ENCODE results near the gene SLC66A3.
A peak's percentile ranks its signal among the peaks of the same experiment; 100 is the strongest.

The SLC66A3 gene

DNA sequence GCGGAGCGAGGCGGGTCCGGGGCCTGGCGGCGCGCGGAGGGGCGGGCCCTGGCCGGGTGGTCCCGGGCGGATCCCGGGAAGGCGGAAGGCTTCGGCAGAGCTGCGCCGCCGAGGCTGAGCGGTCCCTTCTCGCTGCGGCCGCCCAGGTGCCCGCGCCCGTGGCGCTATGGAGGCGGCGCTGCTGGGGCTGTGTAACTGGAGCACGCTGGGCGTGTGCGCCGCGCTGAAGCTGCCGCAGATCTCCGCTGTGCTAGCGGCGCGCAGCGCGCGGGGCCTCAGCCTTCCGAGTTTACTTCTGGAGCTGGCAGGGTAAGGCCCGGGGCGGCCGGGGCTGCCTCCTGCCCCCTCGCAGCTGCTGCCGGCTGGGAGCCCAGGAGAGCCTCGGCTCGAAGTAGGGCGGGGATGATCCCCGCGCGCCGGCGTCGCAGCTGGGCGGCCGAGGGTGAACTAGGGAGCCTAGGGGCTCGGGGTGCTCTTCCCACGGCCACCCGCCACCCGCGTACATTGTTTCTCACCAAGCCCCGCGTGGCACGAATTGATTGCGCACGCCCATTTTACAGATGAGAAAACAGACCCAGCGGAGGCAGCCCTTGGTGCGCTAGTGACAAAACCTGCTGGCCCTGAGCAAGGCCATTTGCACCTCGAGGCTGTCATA, at the start of gene SLC66A3:
SLC66A3 (plus strand) TSS at position 87 of the 655 bp plus-strand sequence; CDS start at position 167, 80 bp downstream.
- Histone ChIP-seq H3K27me3 (ENCODE audit: low read length) (no peaks in the 10 kb centered on the region), H3K9me3 (ENCODE audit: insufficient read depth, low read length) (no peaks in the 10 kb centered on the region), H3K79me2 (ENCODE audit: insufficient read depth, low read length) (no peaks in the 10 kb centered on the region), H2AFZ (ENCODE audit: low read depth, low read length, severe bottlenecking) (peak within 1 kb of the TSS; percentile 95), H3K9ac (ENCODE audit: low read length) (peak within 1 kb of the TSS; percentile 71), H4K20me1 (ENCODE audit: low read depth, low read length) (no peaks in the 10 kb centered on the region), H3K4me2 (ENCODE audit: low read depth, low read length, poor library complexity, severe bottlenecking) (peak within 1 kb of the TSS; percentile 90), H3K4me3 (ENCODE audit: insufficient read depth, low read length, poor library complexity, severe bottlenecking) (peak within 1 kb of the TSS; percentile 65), H3K9me2 (replicated peaks; ENCODE audit: insufficient read depth, low read length) (no peaks in the 10 kb centered on the region), H3K27ac (ENCODE audit: low read depth, low read length) (0 out of 2 replicates have a peak within 1 kb of the TSS, but pooled peaks have one; percentile 24), H3F3A (ENCODE audit: insufficient read depth) (no peaks in the 10 kb centered on the region), H3K36me3 (ENCODE audit: low read length) (no peaks in the 10 kb centered on the region)
- TF ChIP-seq EZH2phosphoT487 (conservative IDR thresholded peaks at IDR 0.05; ENCODE audit: low read length): no peak
- TF ChIP-seq, protein P1, sequence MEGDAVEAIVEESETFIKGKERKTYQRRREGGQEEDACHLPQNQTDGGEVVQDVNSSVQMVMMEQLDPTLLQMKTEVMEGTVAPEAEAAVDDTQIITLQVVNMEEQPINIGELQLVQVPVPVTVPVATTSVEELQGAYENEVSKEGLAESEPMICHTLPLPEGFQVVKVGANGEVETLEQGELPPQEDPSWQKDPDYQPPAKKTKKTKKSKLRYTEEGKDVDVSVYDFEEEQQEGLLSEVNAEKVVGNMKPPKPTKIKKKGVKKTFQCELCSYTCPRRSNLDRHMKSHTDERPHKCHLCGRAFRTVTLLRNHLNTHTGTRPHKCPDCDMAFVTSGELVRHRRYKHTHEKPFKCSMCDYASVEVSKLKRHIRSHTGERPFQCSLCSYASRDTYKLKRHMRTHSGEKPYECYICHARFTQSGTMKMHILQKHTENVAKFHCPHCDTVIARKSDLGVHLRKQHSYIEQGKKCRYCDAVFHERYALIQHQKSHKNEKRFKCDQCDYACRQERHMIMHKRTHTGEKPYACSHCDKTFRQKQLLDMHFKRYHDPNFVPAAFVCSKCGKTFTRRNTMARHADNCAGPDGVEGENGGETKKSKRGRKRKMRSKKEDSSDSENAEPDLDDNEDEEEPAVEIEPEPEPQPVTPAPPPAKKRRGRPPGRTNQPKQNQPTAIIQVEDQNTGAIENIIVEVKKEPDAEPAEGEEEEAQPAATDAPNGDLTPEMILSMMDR (IDR thresholded peaks at IDR 0.05; ENCODE audit: insufficient read depth, low read length, poor library complexity, severe bottlenecking): no peak

DNA sequence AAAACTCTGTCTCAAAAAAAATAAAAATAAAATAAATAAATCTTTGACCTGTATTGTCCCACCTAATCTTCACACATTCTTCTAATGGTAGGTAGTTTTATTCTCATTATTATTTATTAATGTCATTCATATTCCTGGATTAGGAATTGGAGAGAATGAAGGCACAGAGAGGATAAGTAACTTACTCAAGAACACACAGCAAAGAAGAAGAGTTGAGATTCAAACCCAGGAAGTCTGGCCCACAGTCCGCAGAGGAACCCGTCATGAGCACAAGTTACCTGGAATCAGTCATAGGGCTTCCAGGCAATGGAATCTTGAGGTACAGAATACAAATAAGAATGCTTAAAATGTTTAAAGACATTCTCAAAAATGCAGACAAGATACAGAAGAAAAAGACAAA, 46.3 kb upstream of the SLC66A3 start:
- Histone ChIP-seq H3K4me3 (ENCODE audit: insufficient read depth, low read length, poor library complexity, severe bottlenecking) (no peak overlapping the region), H3K4me2 (ENCODE audit: low read depth, low read length, poor library complexity, severe bottlenecking) (no peak overlapping the region), H3K79me2 (ENCODE audit: insufficient read depth, low read length) (no peaks in the 10 kb centered on the region), H4K20me1 (ENCODE audit: low read depth, low read length) (no peaks in the 10 kb centered on the region), H3K27me3 (ENCODE audit: low read length) (no peaks in the 10 kb centered on the region), H3F3A (ENCODE audit: insufficient read depth) (no peaks in the 10 kb centered on the region), H3K27ac (ENCODE audit: low read depth, low read length) (no peak overlapping the region), H3K9me2 (replicated peaks; ENCODE audit: insufficient read depth, low read length) (no peaks in the 10 kb centered on the region), H3K36me3 (ENCODE audit: low read length) (no peaks in the 10 kb centered on the region), H3K9me3 (ENCODE audit: insufficient read depth, low read length) (no peaks in the 10 kb centered on the region), H3K9ac (ENCODE audit: low read length) (no peak overlapping the region), H2AFZ (ENCODE audit: low read depth, low read length, severe bottlenecking) (no peak overlapping the region)
- TF ChIP-seq EZH2phosphoT487 (conservative IDR thresholded peaks at IDR 0.05; ENCODE audit: low read length): no peak
- TF ChIP-seq, protein P1 (IDR thresholded peaks at IDR 0.05; ENCODE audit: insufficient read depth, low read length, poor library complexity, severe bottlenecking): no peak

DNA sequence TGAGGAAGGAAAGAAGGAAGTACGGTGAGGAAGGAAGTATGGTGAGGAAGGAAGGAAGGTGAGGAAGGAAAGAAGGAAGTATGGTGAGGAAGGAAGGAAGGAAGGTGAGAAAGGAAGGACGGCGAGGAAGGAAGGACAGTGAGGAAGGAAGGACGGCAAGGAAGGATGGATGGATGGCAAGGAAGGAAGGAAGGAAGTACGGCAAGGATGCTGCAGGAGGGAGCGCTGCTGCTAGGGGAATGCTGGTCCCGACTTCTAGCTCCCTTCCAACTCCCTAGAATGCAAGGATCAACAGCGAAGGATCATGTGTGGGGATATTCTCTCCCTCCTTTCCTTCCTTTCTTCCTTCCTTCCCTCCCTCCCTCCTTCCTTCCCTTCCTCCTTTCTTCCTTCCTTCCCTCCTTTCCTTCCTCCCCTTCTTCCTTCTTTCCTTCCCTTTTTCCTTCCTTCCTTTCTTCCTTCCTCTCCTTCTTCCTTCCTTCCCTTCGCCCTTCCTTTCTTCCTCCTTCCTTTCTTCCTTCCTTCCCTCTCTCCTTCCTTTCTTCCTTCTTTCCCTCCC, 42.3 kb upstream of the SLC66A3 start:
- no peak for TF ChIP-seq EZH2phosphoT487 (conservative IDR thresholded peaks at IDR 0.05; ENCODE audit: low read length)
- TF ChIP-seq, protein P1 (IDR thresholded peaks at IDR 0.05; ENCODE audit: insufficient read depth, low read length, poor library complexity, severe bottlenecking): no peak
- H3K4me3 ChIP-seq (ENCODE audit: insufficient read depth, low read length, poor library complexity, severe bottlenecking): no peak overlapping the region
- no peaks in the 10 kb centered on the region for H3F3A ChIP-seq (ENCODE audit: insufficient read depth)
- H3K27ac ChIP-seq (ENCODE audit: low read depth, low read length): no peak overlapping the region
- H3K9ac ChIP-seq (ENCODE audit: low read length): no peak overlapping the region
- no peaks in the 10 kb centered on the region for H3K9me2 ChIP-seq (replicated peaks; ENCODE audit: insufficient read depth, low read length)
- H3K79me2 ChIP-seq (ENCODE audit: insufficient read depth, low read length): no peaks in the 10 kb centered on the region
- no peaks in the 10 kb centered on the region for H3K36me3 ChIP-seq (ENCODE audit: low read length)
- H2AFZ ChIP-seq (ENCODE audit: low read depth, low read length, severe bottlenecking): no peak overlapping the region
- no peak overlapping the region for H3K4me2 ChIP-seq (ENCODE audit: low read depth, low read length, poor library complexity, severe bottlenecking)
- no peaks in the 10 kb centered on the region for H4K20me1 ChIP-seq (ENCODE audit: low read depth, low read length)
- H3K27me3 ChIP-seq (ENCODE audit: low read length): no peaks in the 10 kb centered on the region
- H3K9me3 ChIP-seq (ENCODE audit: insufficient read depth, low read length): no peaks in the 10 kb centered on the region

All from SU-DHL-6 (cell line).